ENCODE data around the gene MPO.
A peak's percentile ranks its signal among the peaks of the same experiment; 100 is the strongest.

The MPO gene

GRCh38 chr17:58280480-58281217 lies at the start of gene MPO:
MPO (minus strand) TSS chr17:58280935; CDS start chr17:58280758, 177 bp downstream.
- no peak for DNase-seq

GRCh38 chr17:58329810-58330537 lies 49.2 kb upstream of the MPO start:
- peak; percentile 75 for DNase-seq

- DNase-seq, result peak; percentile 93
These were observed 48.5 kb upstream of the MPO start for GRCh38 chr17:58329035-58329809.

GRCh38 chr17:58328195-58329034 lies 47.7 kb upstream of the MPO start, which contains the start of gene TSPOAP1:
TSPOAP1 (minus strand) TSS chr17:58328795; CDS start chr17:58327920, 875 bp downstream.
- DNase-seq, result peak; percentile 90

- no peak for DNase-seq
These were observed 46.8 kb upstream of the MPO start for GRCh38 chr17:58327363-58328194.

GRCh38 chr17:58326609-58327362 lies 46.1 kb upstream of the MPO start:
- DNase-seq, result no peak

- no peak for DNase-seq
These were observed 45.3 kb upstream of the MPO start for GRCh38 chr17:58325976-58326468.

- DNase-seq, result peak; percentile 44
These were observed 44.6 kb upstream of the MPO start for GRCh38 chr17:58325289-58325726.

- DNase-seq, result no peak
These were observed 43.9 kb upstream of the MPO start for GRCh38 chr17:58324409-58325288.

GRCh38 chr17:58324056-58324408 lies 43.3 kb upstream of the MPO start:
- DNase-seq, result no peak

GRCh38 chr17:58323366-58324055 lies 42.8 kb upstream of the MPO start:
- DNase-seq, result no peak

GRCh38 chr17:58322581-58323185 lies 41.9 kb upstream of the MPO start:
- DNase-seq, result no peak

GRCh38 chr17:58321571-58322525 lies 41.1 kb upstream of the MPO start:
- peak; percentile 5 for DNase-seq

- peak; percentile 1 for DNase-seq
These were observed 40.0 kb upstream of the MPO start for GRCh38 chr17:58320570-58321323.

GRCh38 chr17:58320163-58320558 lies 39.4 kb upstream of the MPO start:
- DNase-seq, result peak; percentile 1
